K562 (cell line): ENCODE measurements around the gene GGNBP2. TPM values are rescaled to one million over a fixed set of nuclear protein-coding genes. Genes with fewer than 3 reads are reported as not detected.

Source experiments
- CBX1 ChIP-seq: sonication (generic); IDR thresholded peaks from 2 replicates; pipeline ENCODE4 v1.6.1; 2016; ENCODE audit warnings: antibody characterized with exemption, low read depth, mild to moderate bottlenecking
- COPS2 ChIP-seq: fragments of 450-650 bp; conservative IDR thresholded peaks from 2 replicates; pipeline ENCODE4 v1.6.1; 2016; ENCODE audit warnings: mild to moderate bottlenecking, moderate library complexity
- CTCFL ChIP-seq: IDR thresholded peaks from 2 replicates; pipeline ENCODE4 v1.6.1; 2011; ENCODE audit warnings: borderline replicate concordance, low read depth, mild to moderate bottlenecking, moderate library complexity, low read length; ENCODE audit not compliant: insufficient read depth, poor library complexity, severe bottlenecking
- DEAF1 ChIP-seq: fragments of 450-650 bp; formaldehyde crosslinking; IDR thresholded peaks from 2 replicates; pipeline ENCODE4 v1.4.0; 2020; ENCODE audit warnings: mild to moderate bottlenecking, moderate library complexity
- FOXJ3 ChIP-seq: sonication (generic); formaldehyde crosslinking; IDR thresholded peaks from 2 replicates; pipeline ENCODE4 v1.4.0; 2020; ENCODE audit warnings: mild to moderate bottlenecking, missing genetic modification reagents
- KAT2B ChIP-seq: IDR thresholded peaks from one replicate; pipeline ENCODE4 v1.6.1; 2012; ENCODE audit warnings: low read depth, mild to moderate bottlenecking, control low read depth, inconsistent platforms, low read length, moderate library complexity
- NCOA4 ChIP-seq: fragments of 450-650 bp; IDR thresholded peaks from 2 replicates; pipeline ENCODE4 v1.6.1; 2018; ENCODE audit warnings: mild to moderate bottlenecking; ENCODE audit not compliant: partially characterized antibody
- OTX1 ChIP-seq: fragments of 450-650 bp; formaldehyde crosslinking; IDR thresholded peaks from 2 replicates; pipeline ENCODE4 v1.4.0; 2022; ENCODE audit warnings: mild to moderate bottlenecking
- SIRT6 ChIP-seq: IDR thresholded peaks from one replicate; pipeline ENCODE4 v1.6.1; 2012; ENCODE audit warnings: low read depth, mild to moderate bottlenecking, control low read depth, inconsistent platforms, low read length, moderate library complexity
- TCFL5 ChIP-seq: fragments of 250-450 bp; sonication (Bioruptor Pico); conservative IDR thresholded peaks from 2 replicates; pipeline ENCODE4 v1.6.1; 2021; ENCODE audit warnings: mild to moderate bottlenecking, moderate library complexity, matching md5 sums
- TEAD1 ChIP-seq, 2 experiments: fragments of 450-650 bp in 1 of 2; sonication (generic) in 1 of 2; formaldehyde crosslinking; IDR thresholded peaks; 2 replicates each; pipeline versions ENCODE4 v1.4.0 to v1.8.0; 2020 to 2022; ENCODE audit warnings: mild to moderate bottlenecking in 2 of 2, missing genetic modification reagents in 1 of 2
- TEAD4 ChIP-seq, 2 experiments: sonication (generic) in 1 of 2; formaldehyde crosslinking in 1 of 2; IDR thresholded peaks; 2 replicates each; pipeline versions ENCODE4 v1.6.1 to v1.8.0; 2012 to 2022; ENCODE audit warnings: borderline replicate concordance in 1 of 2, inconsistent platforms in 1 of 2, low read length in 1 of 2, mild to moderate bottlenecking in 1 of 2, missing genetic modification reagents in 1 of 2
- ZFX ChIP-seq: sonication (generic); formaldehyde crosslinking; IDR thresholded peaks from 2 replicates; pipeline ENCODE4 v1.8.0; 2022; ENCODE audit warnings: mild to moderate bottlenecking, missing genetic modification reagents, moderate library complexity
- ZNF121 ChIP-seq: sonication (generic); formaldehyde crosslinking; conservative IDR thresholded peaks from 2 replicates; pipeline ENCODE4 v1.8.0; 2022; ENCODE audit warnings: missing genetic modification reagents
- polyA plus RNA-seq, 8 experiments: library from polyadenylated mRNA; depleted of rRNA in 4 of 8; stranded (reverse) in 5 of 8; unstranded in 3 of 8; fragments of >200 nt; fragmentation: Nextera tagmentation in 2 of 8; fragmentation: Illumina TruSeq in 1 of 8; extraction: Ambion mirVana in 2 of 8; extraction: Trizol in 1 of 8; gene quantifications; 2 replicates each; pipeline versions ENCODE4 v1.2.1 to v1.2.3, GENCODE V29; 2011 to 2014; ENCODE audit warnings: inconsistent platforms in 1 of 8, missing spikeins in 1 of 8
- total RNA-seq, 7 experiments: library from RNA; depleted of rRNA in 6 of 7; stranded (reverse); fragments of >200 nt in 6 of 7; fragmentation: Illumina TruSeq in 2 of 7; extraction: Trizol in 2 of 7; gene quantifications; 2 replicates each; pipeline versions ENCODE4 v1.2.1 to v1.2.3, GENCODE V29; 2011 to 2021; ENCODE audit warnings: low replicate concordance in 1 of 7

The GGNBP2 gene
- total and polyA plus RNA-seq, 9 of the 15 experiments (the other 6 are each of a cell fraction or from before 2014, with no cell fraction given): 35.7 to 96.6 (median 64.1) TPM

- TF ChIP-seq CTCFL (no peak), COPS2 (no peak), TEAD1 (CRISPR knock-in tag; IDR thresholded peaks at IDR 0.05) (0 out of 4 replicates have a peak, but pooled peaks of 1 of the 2 experiments have one; percentile 11), OTX1 (CRISPR knock-in tag) (peak; percentile 73; the same call in 1 of the 2 replicates), ZNF121 (no peak; the same call in 1 of the 2 replicates), KAT2B (no peak), SIRT6 (no peak), NCOA4 (no peak), FOXJ3 (no peak), TEAD4 (IDR thresholded peaks at IDR 0.05; ENCODE audit: low read length) (no peak), TEAD4 (CRISPR knock-in tag; IDR thresholded peaks at IDR 0.05; ENCODE audit: borderline replicate concordance) (no peak), DEAF1 (CRISPR knock-in tag) (no peak), CBX1 (peak; percentile 78), ZFX (CRISPR knock-in tag) (0 out of 2 replicates have a peak, but pooled peaks have one; percentile 54), TCFL5 (CRISPR knock-in tag) (no peak)
Observed at GRCh38 chr17:36601303-36602029, 56.7 kb downstream of the GGNBP2 start, which contains the start of gene MRM1 (continued).
